A549 (cell line): ENCODE data around the gene HLA-DRB5. TPM values are rescaled to one million over a fixed set of nuclear protein-coding genes. Genes with fewer than 3 reads are reported as not detected.
"Not testable (repeated sequence)": the region's sequence is repeated elsewhere in the genome, so short reads cannot be mapped to it uniquely, and the experiment has no call there.

ENCODE experiments used
- ATAC-seq, 2 experiments: fragments of 200-7000 bp in 1 of 2; fragments of >200 bp in 1 of 2; cut with Nextera tagmentation in 1 of 2; cut with Tn5 transposase in 1 of 2; 3 replicates each; pipeline versions ENCODE4 v1.8.0 to v1.9.1; 2018 to 2020; ENCODE audit warnings: mild to moderate bottlenecking in 1 of 2, moderate library complexity in 1 of 2
- CTCF ChIA-PET: fragments of 300-600 bp; sonication (Branson Sonifier 250); formaldehyde crosslinking; extraction: SDS; loops from one replicate; lab custom pipeline; 2021; ENCODE audit warnings: antibody characterized with exemption, inconsistent platforms; lab: Yijun Ruan, JAX
- POLR2A ChIA-PET: fragments of 350-600 bp; formaldehyde crosslinking; extraction: SDS; loops from one replicate; lab custom pipeline; 2021; ENCODE audit warnings: antibody characterized with exemption, inconsistent platforms; lab: Yijun Ruan, JAX
- DNase-seq, 2 experiments: peaks; one replicate each; pipeline versions ENCODE4 v3.0.0 to v3.0.0-alpha.2; 2011 to 2016; ENCODE audit warnings: low read depth in 1 of 2, low spot score in 1 of 2
- FAIRE-seq: peaks from 2 replicates; lab custom pipeline; 2011; peaks lifted over from hg19 to GRCh38; lab: Jason Lieb, UNC
- H3K27ac ChIP-seq, 2 experiments: fragments of >200 bp; sonication (Bioruptor Twin); formaldehyde crosslinking; 3 replicates each; pipeline ENCODE4 v1.5.1; 2016 to 2017
- H3K4me1 ChIP-seq: fragments of >200 bp; sonication (Bioruptor Twin); formaldehyde crosslinking; 3 replicates; pipeline ENCODE4 v1.6.1; 2016
- H3K4me2 ChIP-seq: fragments of >200 bp; sonication (Bioruptor Twin); formaldehyde crosslinking; 3 replicates; pipeline ENCODE4 v1.6.1; 2016
- H3K4me3 ChIP-seq: fragments of >200 bp; sonication (Bioruptor Twin); formaldehyde crosslinking; 3 replicates; pipeline ENCODE4 v1.5.1; 2016
- H3K9me3 ChIP-seq: fragments of >200 bp; sonication (Bioruptor Twin); formaldehyde crosslinking; 3 replicates; pipeline ENCODE4 v1.6.1; 2016
- ATOH8 ChIP-seq: fragments of 250-450 bp; sonication (Bioruptor Pico); IDR thresholded peaks from 2 replicates; pipeline ENCODE4 v1.5.0; 2020; ENCODE audit warnings: low read depth, mild to moderate bottlenecking, moderate library complexity
- BHLHE40 ChIP-seq: IDR thresholded peaks from 2 replicates; pipeline ENCODE4 v1.6.1; 2012; ENCODE audit warnings: low read depth, low read length, inconsistent platforms
- CBX2 ChIP-seq: fragments of 200-600 bp; sonication (generic); IDR thresholded peaks from 2 replicates; pipeline ENCODE4 v1.6.1; 2016; ENCODE audit warnings: low read depth, mild to moderate bottlenecking, borderline replicate concordance
- CBX8 ChIP-seq: fragments of 200-600 bp; sonication (generic); IDR thresholded peaks from 2 replicates; pipeline ENCODE4 v1.6.1; 2016
- CEBPB ChIP-seq, 2 experiments: fragments of >200 bp in 1 of 2; sonication (Bioruptor Twin) in 1 of 2; formaldehyde crosslinking in 1 of 2; IDR thresholded peaks; 2 replicates each; pipeline ENCODE4 v1.6.1; 2012 to 2016
- E2F6 ChIP-seq: IDR thresholded peaks from 2 replicates; pipeline ENCODE4 v1.6.1; 2012; ENCODE audit warnings: low read depth, borderline replicate concordance
- EHMT2 ChIP-seq: fragments of 200-600 bp; sonication (generic); IDR thresholded peaks from 2 replicates; pipeline ENCODE4 v1.6.1; 2016; ENCODE audit warnings: antibody characterized with exemption, low read depth, mild to moderate bottlenecking, moderate library complexity
- FOXS1 ChIP-seq: fragments of 250-450 bp; sonication (Bioruptor Pico); IDR thresholded peaks from 2 replicates; pipeline ENCODE4 v1.5.0; 2020; ENCODE audit warnings: mild to moderate bottlenecking, moderate library complexity
- GATA3 ChIP-seq: IDR thresholded peaks from 2 replicates; pipeline ENCODE4 v1.6.1; 2012; ENCODE audit warnings: borderline replicate concordance
- HDAC2 ChIP-seq: fragments of 200-600 bp; sonication (generic); IDR thresholded peaks from 2 replicates; pipeline ENCODE4 v1.6.1; 2016
- HOXB5 ChIP-seq: fragments of 250-450 bp; sonication (Bioruptor Pico); IDR thresholded peaks from 2 replicates; pipeline ENCODE4 v1.5.0; 2020; ENCODE audit warnings: mild to moderate bottlenecking, moderate library complexity
- MAFK ChIP-seq: fragments of 450-650 bp; IDR thresholded peaks from 2 replicates; pipeline ENCODE4 v1.6.1; 2014; ENCODE audit not compliant: partially characterized antibody
- MAX ChIP-seq: IDR thresholded peaks from 2 replicates; pipeline ENCODE4 v1.6.1; 2012
- MAZ ChIP-seq: fragments of 150-350 bp; IDR thresholded peaks from 2 replicates; pipeline ENCODE4 v1.6.1; 2014; ENCODE audit warnings: antibody characterized with exemption, low read depth, low read length, borderline replicate concordance
- MYC ChIP-seq: IDR thresholded peaks from 2 replicates; pipeline ENCODE4 v1.6.1; 2012; ENCODE audit warnings: mild to moderate bottlenecking, inconsistent platforms, low read length, improper control_type of control experiment, borderline replicate concordance
- NFE2L2 ChIP-seq: fragments of 150-350 bp; conservative IDR thresholded peaks from 2 replicates; pipeline ENCODE4 v1.6.1; 2014; ENCODE audit warnings: low read length
- NPAS2 ChIP-seq: fragments of 250-450 bp; sonication (Bioruptor Pico); IDR thresholded peaks from 2 replicates; pipeline ENCODE4 v1.8.0; 2022; ENCODE audit warnings: mild to moderate bottlenecking, moderate library complexity, borderline replicate concordance
- NR3C1 ChIP-seq: fragments of >200 bp; sonication (Bioruptor Twin); formaldehyde crosslinking; IDR thresholded peaks from 3 replicates; pipeline ENCODE4 v1.6.1; 2017
- PBX3 ChIP-seq: IDR thresholded peaks from 2 replicates; pipeline ENCODE4 v1.6.1; 2012
- PHF8 ChIP-seq: fragments of 200-600 bp; sonication (generic); IDR thresholded peaks from 2 replicates; pipeline ENCODE4 v1.6.1; 2016; ENCODE audit warnings: low read depth, mild to moderate bottlenecking, antibody characterized with exemption, moderate library complexity, borderline replicate concordance
- RAD21 ChIP-seq, 2 experiments: fragments of >200 bp in 1 of 2; sonication (Bioruptor Twin) in 1 of 2; formaldehyde crosslinking in 1 of 2; IDR thresholded peaks in 1 of 2; conservative IDR thresholded peaks in 1 of 2; 2 replicates in 1 of 2; 3 replicates in 1 of 2; pipeline ENCODE4 v1.6.1; 2012 to 2018; ENCODE audit warnings: inconsistent platforms in 1 of 2
- RARB ChIP-seq: fragments of 250-450 bp; sonication (Bioruptor Pico); IDR thresholded peaks from 2 replicates; pipeline ENCODE4 v1.8.0; 2021; ENCODE audit warnings: mild to moderate bottlenecking, moderate library complexity
- RCOR1 ChIP-seq: fragments of 150-350 bp; IDR thresholded peaks from 2 replicates; pipeline ENCODE4 v1.6.1; 2014; ENCODE audit warnings: antibody characterized with exemption, low read length, low read depth
- RFX5 ChIP-seq: fragments of 450-650 bp; IDR thresholded peaks from 2 replicates; pipeline ENCODE4 v1.7.1; 2014; ENCODE audit warnings: antibody characterized with exemption, mild to moderate bottlenecking, moderate library complexity
- SREBF2 ChIP-seq: fragments of 450-650 bp; IDR thresholded peaks from 2 replicates; pipeline ENCODE4 v1.6.1; 2014; ENCODE audit warnings: mild to moderate bottlenecking, moderate library complexity
- ZNF302 ChIP-seq: fragments of 250-450 bp; sonication (Bioruptor Pico); IDR thresholded peaks from 2 replicates; pipeline ENCODE4 v1.9.0; 2021; ENCODE audit warnings: inconsistent platforms, mild to moderate bottlenecking, moderate library complexity
- WGBS: methylation state at CpG from one replicate; pipeline ENCODE4 v1.1.6; 2017; ENCODE audit errors: missing lambda C conversion rate; 5-methylcytosine and 5-hydroxymethylcytosine counted together
- polyA plus RNA-seq, 4 experiments: library from polyadenylated mRNA; depleted of rRNA in 3 of 4; stranded (reverse); fragments of >200 nt; fragmentation: RNase III in 1 of 4; extraction: RNeasy Plus Mini Kit Qiagen cat#74134 plus additional on column Dnase treatment in 1 of 4; gene quantifications; 2 replicates in 3 of 4; 3 replicates in 1 of 4; pipeline ENCODE4 v1.2.3, GENCODE V29; 2011 to 2017

Gene HLA-DRB5
- polyA plus RNA-seq, 2 of the 4 experiments (the other 2 are of a cell fraction) = not detected

- Histone ChIP-seq H3K4me3 (no peak overlapping the region), H3K9me3 (no peaks in the 10 kb centered on the region)
- POLR2A ChIA-PET = no interaction called here
- no peak for TF ChIP-seq CBX8
- no peak for TF ChIP-seq EHMT2
- no peak for TF ChIP-seq RFX5
- no peak for TF ChIP-seq FOXS1 (CRISPR knock-in tag)
- no peak for TF ChIP-seq CBX2
- no peak for TF ChIP-seq BHLHE40
- TF ChIP-seq, all 56 proteins: peak for 0
- H3K4me1 ChIP-seq = no peaks in the 10 kb centered on the region
- no peak for DNase-seq
- no peak for ATAC-seq
- H3K4me2 ChIP-seq = no peak overlapping the region
- WGBS = 10% methylated on average over 4 of the region's 5 CpGs
- FAIRE-seq = no peak
- no peak overlapping the region for H3K27ac ChIP-seq
- CTCF ChIA-PET = interaction anchor here (0.6 kb wide), 1 partner anchor 792 kb away, joined by 3 read pairs; no protein-coding TSS in a partner anchor
These were observed 23.1 kb upstream of the HLA-DRB5 start for GRCh38 chr6:32553037-32553742.

GRCh38 chr6:32551410-32551809, 21.3 kb upstream of the HLA-DRB5 start:
- H3K4me2 ChIP-seq = no peak overlapping the region
- no peak overlapping the region for H3K27ac ChIP-seq
- DNase-seq (no peak), ATAC-seq (no peak), FAIRE-seq (no peak)
- WGBS = 16% methylated on average over 4 of the region's 5 CpGs
- CTCF ChIA-PET = no interaction called here
- no peaks in the 10 kb centered on the region for H3K4me1 ChIP-seq
- no peak for TF ChIP-seq CBX2
- no peak for TF ChIP-seq MAZ
- TF ChIP-seq RARB = no peak
- TF ChIP-seq EHMT2 = no peak
- TF ChIP-seq RFX5 = no peak
- TF ChIP-seq RCOR1 = no peak
- no peak for TF ChIP-seq HOXB5 (CRISPR knock-in tag)
- no peak for TF ChIP-seq NR3C1
- no peak for TF ChIP-seq SREBF2
- TF ChIP-seq PHF8 = no peak
- no peak for TF ChIP-seq NPAS2 (CRISPR knock-in tag)
- no peak for TF ChIP-seq ZNF302
- no peak for TF ChIP-seq NFE2L2
- H3K9me3 ChIP-seq = no peaks in the 10 kb centered on the region
- H3K4me3 ChIP-seq = no peak overlapping the region
- POLR2A ChIA-PET = interaction anchor here (0.6 kb wide), 1 partner anchor 955 kb away, joined by 3 read pairs; no protein-coding TSS in a partner anchor

GRCh38 chr6:32539839-32540238, 9.8 kb upstream of the HLA-DRB5 start:
- TF ChIP-seq ATOH8 (CRISPR knock-in tag) (no peak), MAX (no peak), E2F6 (no peak), RARB (no peak), MYC (no peak), MAFK (no peak), NR3C1 (no peak), RAD21 (conservative IDR thresholded peaks at IDR 0.05 in 1 of 2, IDR thresholded peaks at IDR 0.05 in 1 of 2) (no peak), CEBPB (IDR thresholded peaks at IDR 0.05) (no peak), GATA3 (no peak), CBX2 (no peak), PBX3 (no peak), HDAC2 (no peak)
- ATAC-seq (no peak), FAIRE-seq (no peak), DNase-seq (no peak)
- H3K9me3 ChIP-seq = no peaks in the 10 kb centered on the region
- H3K4me3 ChIP-seq = no peak overlapping the region
- H3K4me2 ChIP-seq = no peak overlapping the region
- WGBS = 33% methylated on average over 3 of the region's 5 CpGs
- H3K27ac ChIP-seq = no peak overlapping the region
- ChIA-PET POLR2A (no interaction called here), CTCF (no interaction called here)
- H3K4me1 ChIP-seq = no peaks in the 10 kb centered on the region

- CTCF ChIA-PET = interaction anchor here (0.7 kb wide), 1 partner anchor 11 kb away, joined by 3 read pairs; no protein-coding TSS in a partner anchor
These were observed 325 bp upstream of the HLA-DRB5 start for GRCh38 chr6:32530431-32530793.

More at GRCh38 chr6:32530431-32530793, 325 bp upstream of the HLA-DRB5 start:
- DNase-seq, ATAC-seq, H3K4me3 ChIP-seq, H3K9me3 ChIP-seq, H3K27ac ChIP-seq, FAIRE-seq, H3K4me2 ChIP-seq, H3K4me1 ChIP-seq, POLR2A ChIA-PET: not testable (repeated sequence)
- WGBS = 0% methylated on average over 3 of the region's 3 CpGs
